PFSK-1 (cell line): ENCODE measurements around the gene CDKN2AIPNL.

Experiments
- FOXP2 ChIP-seq: optimal IDR thresholded peaks from 2 replicates; pipeline ENCODE3; 2011; ENCODE audit warnings: borderline replicate concordance, control low read depth, inconsistent platforms; ENCODE audit not compliant: insufficient read depth; ENCODE audit errors: extremely low read length, extremely low read depth
- POLR2AphosphoS5 ChIP-seq: IDR thresholded peaks from 2 replicates; pipeline ENCODE4 v1.6.1; 2012; ENCODE audit warnings: low read depth, mild to moderate bottlenecking, control low read depth, low read length, moderate library complexity
- SIN3A ChIP-seq: IDR thresholded peaks from 2 replicates; pipeline ENCODE4 v1.6.1; 2012; ENCODE audit warnings: mild to moderate bottlenecking, low read length, moderate library complexity, borderline replicate concordance; ENCODE audit not compliant: insufficient read depth
- TAF1 ChIP-seq: IDR thresholded peaks from 2 replicates; pipeline ENCODE4 v1.6.1; 2012; ENCODE audit warnings: low read length, control low read depth, borderline replicate concordance; ENCODE audit not compliant: insufficient read depth
- TF ChIP-seq, protein P1 (sequence below), 2 experiments: IDR thresholded peaks; 2 replicates each; pipeline versions ENCODE4 v1.6.1 to v1.8.0; 2011 to 2012; ENCODE audit warnings: low read depth in 2 of 2, low read length in 2 of 2, control low read depth in 1 of 2, inconsistent platforms in 1 of 2, mild to moderate bottlenecking in 1 of 2, moderate library complexity in 1 of 2; ENCODE audit not compliant: insufficient read depth in 1 of 2

CDKN2AIPNL gene

DNA sequence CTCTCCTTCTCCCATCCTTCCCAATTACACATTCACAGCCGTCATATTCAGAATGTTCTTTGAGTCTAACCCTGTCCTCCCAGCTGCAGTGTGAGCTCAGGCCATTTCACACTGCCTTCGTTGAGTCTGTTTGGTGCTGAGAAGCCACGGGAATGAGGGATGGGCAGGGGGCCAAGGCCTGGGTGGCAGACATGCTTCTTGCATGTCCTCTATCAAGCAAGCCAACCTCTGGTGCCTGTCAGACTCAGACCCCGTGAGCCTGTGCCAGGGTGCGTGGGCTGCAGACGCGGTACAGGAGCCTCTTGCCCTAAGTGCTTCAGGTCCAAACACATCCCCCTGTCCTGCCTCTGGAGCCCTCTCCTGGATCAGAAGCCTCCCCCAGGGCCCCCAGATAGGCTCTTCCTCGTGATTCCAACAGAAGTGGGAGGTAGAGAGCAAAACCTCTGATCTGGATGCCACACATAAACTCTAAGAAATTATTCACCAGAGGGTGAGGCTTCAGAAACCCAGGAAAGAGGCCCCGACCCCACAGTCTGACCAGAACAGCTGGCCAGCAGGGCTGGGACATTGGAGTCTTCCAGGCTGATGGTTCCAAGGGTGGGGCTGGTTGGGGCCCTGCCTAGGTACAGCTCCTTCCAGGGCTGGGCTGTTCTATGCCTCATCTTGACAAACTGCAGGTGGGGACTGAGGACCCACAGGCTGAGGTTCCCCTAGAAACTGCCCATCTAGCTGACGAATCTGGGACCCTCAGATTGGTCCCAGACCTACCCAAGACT, 46.7 kb upstream of the CDKN2AIPNL start:
- TF ChIP-seq TAF1 (no peak), POLR2AphosphoS5 (no peak), FOXP2 (no peak), SIN3A (no peak)
- TF ChIP-seq, protein P1, sequence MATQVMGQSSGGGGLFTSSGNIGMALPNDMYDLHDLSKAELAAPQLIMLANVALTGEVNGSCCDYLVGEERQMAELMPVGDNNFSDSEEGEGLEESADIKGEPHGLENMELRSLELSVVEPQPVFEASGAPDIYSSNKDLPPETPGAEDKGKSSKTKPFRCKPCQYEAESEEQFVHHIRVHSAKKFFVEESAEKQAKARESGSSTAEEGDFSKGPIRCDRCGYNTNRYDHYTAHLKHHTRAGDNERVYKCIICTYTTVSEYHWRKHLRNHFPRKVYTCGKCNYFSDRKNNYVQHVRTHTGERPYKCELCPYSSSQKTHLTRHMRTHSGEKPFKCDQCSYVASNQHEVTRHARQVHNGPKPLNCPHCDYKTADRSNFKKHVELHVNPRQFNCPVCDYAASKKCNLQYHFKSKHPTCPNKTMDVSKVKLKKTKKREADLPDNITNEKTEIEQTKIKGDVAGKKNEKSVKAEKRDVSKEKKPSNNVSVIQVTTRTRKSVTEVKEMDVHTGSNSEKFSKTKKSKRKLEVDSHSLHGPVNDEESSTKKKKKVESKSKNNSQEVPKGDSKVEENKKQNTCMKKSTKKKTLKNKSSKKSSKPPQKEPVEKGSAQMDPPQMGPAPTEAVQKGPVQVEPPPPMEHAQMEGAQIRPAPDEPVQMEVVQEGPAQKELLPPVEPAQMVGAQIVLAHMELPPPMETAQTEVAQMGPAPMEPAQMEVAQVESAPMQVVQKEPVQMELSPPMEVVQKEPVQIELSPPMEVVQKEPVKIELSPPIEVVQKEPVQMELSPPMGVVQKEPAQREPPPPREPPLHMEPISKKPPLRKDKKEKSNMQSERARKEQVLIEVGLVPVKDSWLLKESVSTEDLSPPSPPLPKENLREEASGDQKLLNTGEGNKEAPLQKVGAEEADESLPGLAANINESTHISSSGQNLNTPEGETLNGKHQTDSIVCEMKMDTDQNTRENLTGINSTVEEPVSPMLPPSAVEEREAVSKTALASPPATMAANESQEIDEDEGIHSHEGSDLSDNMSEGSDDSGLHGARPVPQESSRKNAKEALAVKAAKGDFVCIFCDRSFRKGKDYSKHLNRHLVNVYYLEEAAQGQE (IDR thresholded peaks at IDR 0.05; ENCODE audit: insufficient read depth in 1 of 2, low read depth in 2 of 2, low read length in 2 of 2), result no peak

DNA sequence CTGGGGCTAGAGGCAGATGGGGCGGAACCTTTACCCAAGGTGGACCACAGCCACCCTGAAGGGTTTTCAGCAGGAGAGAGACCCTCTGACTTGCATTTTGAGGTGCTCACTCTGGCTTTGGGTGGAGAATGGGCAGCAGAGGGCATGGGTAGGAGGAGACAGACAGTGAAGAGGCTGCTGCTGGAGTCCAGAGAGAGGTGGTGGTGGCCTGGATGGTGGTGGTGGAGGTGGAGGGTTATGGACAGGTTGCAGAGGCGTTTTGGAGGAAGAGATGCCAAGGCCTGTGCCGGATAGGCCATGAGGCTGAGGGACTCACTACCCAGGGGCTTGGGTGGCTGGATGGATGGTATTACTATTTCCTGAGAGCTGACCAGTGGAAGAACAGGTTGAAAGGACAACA, 46.1 kb upstream of the CDKN2AIPNL start:
- TF ChIP-seq POLR2AphosphoS5, result no peak
- TF ChIP-seq FOXP2, result no peak
- no peak for TF ChIP-seq SIN3A
- TF ChIP-seq, protein P1 (IDR thresholded peaks at IDR 0.05; ENCODE audit: insufficient read depth in 1 of 2, low read depth in 2 of 2, low read length in 2 of 2), result no peak
- no peak for TF ChIP-seq TAF1

DNA sequence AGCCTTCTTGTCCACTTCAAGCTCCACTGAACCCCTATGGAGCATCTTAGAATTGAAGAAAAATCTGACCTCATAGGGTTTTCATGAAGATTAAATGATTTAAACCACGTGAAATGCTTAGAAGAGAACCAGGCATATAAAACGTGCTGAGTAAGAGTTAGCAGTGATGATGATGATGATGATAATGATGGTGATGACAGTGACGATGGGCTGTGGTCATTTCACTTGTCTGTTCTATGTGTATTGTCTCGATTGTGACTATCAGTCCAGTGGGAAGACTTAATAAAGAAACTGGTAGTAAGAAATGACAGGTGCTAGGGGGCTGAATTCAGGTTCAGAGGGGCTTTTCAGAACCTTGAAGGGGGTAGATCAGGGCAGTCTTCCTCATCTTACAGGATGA, 45.1 kb upstream of the CDKN2AIPNL start:
- TF ChIP-seq POLR2AphosphoS5, result no peak

DNA sequence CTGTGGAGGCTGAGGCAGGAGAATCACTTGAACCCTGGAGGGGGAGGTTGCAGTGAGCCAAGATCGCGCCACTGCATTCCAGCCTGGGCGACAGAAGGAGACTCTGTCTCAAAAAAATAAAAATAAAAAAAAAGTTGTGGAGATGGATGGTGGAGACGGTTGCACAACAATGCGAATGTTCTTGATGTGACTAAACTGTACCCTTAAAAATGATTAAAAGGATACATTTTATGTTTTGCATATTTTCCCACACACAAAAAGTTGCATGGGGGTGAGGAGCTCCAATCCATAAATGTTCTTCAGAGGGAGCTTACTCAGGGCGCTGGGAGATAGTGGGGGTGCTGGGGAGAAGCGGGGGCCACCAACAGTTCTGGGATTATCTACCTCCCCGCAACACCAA, 43.8 kb upstream of the CDKN2AIPNL start:
- TF ChIP-seq POLR2AphosphoS5 (no peak), TAF1 (no peak), SIN3A (no peak), FOXP2 (no peak)
- TF ChIP-seq, protein P1 (IDR thresholded peaks at IDR 0.05; ENCODE audit: insufficient read depth in 1 of 2, low read depth in 2 of 2, low read length in 2 of 2), result no peak

DNA sequence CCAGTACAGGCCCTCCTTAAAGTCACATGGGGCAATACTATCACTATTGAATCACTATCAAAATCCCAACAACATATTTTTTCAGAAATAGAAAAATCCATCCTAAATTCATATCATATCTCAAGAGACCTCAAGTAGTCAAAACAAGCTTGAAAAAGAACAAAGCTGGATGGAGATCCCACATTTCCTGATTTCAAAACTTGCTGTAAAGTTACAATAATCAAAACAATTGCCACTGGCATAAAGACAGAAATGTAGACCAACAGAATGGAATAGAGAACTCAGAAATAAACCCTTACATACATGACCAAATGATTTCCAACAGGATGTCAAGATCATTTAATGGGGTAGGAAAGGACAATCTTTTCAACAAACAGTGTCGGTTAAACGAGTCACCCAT, 41.3 kb upstream of the CDKN2AIPNL start:
- TF ChIP-seq POLR2AphosphoS5, result no peak
- no peak for TF ChIP-seq SIN3A
- no peak for TF ChIP-seq TAF1
- TF ChIP-seq, protein P1 (IDR thresholded peaks at IDR 0.05; ENCODE audit: insufficient read depth in 1 of 2, low read depth in 2 of 2, low read length in 2 of 2), result no peak
- no peak for TF ChIP-seq FOXP2
